Liver (tissue), 3 donors: ENCODE measurements around the gene CEP128.

Experiments used
- CTCF ChIP-seq: fragments of 150-350 bp; IDR thresholded peaks from 2 replicates; pipeline ENCODE4 v1.5.1; 2017; ENCODE audit warnings: improper control_type of control experiment, low read depth, low read length; ENCODE audit not compliant: missing input control
- FOXA1 ChIP-seq: IDR thresholded peaks from 2 replicates; pipeline ENCODE4 v1.6.1; 2016; ENCODE audit warnings: antibody characterized with exemption
- GABPA ChIP-seq, 2 donors: IDR thresholded peaks in 1 of 2; conservative IDR thresholded peaks in 1 of 2; 2 replicates each; pipeline ENCODE4 v1.6.1; 2016; ENCODE audit warnings: antibody characterized with exemption in 2 of 2, mild to moderate bottlenecking in 1 of 2, moderate library complexity in 1 of 2
- RAD21 ChIP-seq, 2 donors: IDR thresholded peaks; 2 replicates each; pipeline ENCODE4 v1.6.1; 2016; ENCODE audit warnings: antibody characterized with exemption in 2 of 2, mild to moderate bottlenecking in 2 of 2
- RXRA ChIP-seq, 2 donors: IDR thresholded peaks; 2 replicates each; pipeline ENCODE4 v1.6.1; 2017 to 2018; ENCODE audit warnings: antibody characterized with exemption in 2 of 2, mild to moderate bottlenecking in 1 of 2
- YY1 ChIP-seq: IDR thresholded peaks from 2 replicates; pipeline ENCODE4 v1.6.1; 2016; ENCODE audit warnings: antibody characterized with exemption, mild to moderate bottlenecking
- TF ChIP-seq, protein P1 (sequence below): IDR thresholded peaks from 2 replicates; pipeline ENCODE4 v1.6.1; 2016; ENCODE audit warnings: antibody characterized with exemption, mild to moderate bottlenecking
- donor health status: healthy.
- donor health status: healthy.

- TF ChIP-seq CTCF (no peak), YY1 (no peak), RAD21 (IDR thresholded peaks at IDR 0.05) (no peak), RXRA (IDR thresholded peaks at IDR 0.05) (no peak), GABPA (IDR thresholded peaks at IDR 0.05 in 1 of 2, conservative IDR thresholded peaks at IDR 0.05 in 1 of 2) (no peak), FOXA1 (no peak)
- TF ChIP-seq, protein P1, sequence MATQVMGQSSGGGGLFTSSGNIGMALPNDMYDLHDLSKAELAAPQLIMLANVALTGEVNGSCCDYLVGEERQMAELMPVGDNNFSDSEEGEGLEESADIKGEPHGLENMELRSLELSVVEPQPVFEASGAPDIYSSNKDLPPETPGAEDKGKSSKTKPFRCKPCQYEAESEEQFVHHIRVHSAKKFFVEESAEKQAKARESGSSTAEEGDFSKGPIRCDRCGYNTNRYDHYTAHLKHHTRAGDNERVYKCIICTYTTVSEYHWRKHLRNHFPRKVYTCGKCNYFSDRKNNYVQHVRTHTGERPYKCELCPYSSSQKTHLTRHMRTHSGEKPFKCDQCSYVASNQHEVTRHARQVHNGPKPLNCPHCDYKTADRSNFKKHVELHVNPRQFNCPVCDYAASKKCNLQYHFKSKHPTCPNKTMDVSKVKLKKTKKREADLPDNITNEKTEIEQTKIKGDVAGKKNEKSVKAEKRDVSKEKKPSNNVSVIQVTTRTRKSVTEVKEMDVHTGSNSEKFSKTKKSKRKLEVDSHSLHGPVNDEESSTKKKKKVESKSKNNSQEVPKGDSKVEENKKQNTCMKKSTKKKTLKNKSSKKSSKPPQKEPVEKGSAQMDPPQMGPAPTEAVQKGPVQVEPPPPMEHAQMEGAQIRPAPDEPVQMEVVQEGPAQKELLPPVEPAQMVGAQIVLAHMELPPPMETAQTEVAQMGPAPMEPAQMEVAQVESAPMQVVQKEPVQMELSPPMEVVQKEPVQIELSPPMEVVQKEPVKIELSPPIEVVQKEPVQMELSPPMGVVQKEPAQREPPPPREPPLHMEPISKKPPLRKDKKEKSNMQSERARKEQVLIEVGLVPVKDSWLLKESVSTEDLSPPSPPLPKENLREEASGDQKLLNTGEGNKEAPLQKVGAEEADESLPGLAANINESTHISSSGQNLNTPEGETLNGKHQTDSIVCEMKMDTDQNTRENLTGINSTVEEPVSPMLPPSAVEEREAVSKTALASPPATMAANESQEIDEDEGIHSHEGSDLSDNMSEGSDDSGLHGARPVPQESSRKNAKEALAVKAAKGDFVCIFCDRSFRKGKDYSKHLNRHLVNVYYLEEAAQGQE = no peak
These were observed 455.8 kb downstream of the CEP128 start for GRCh38 chr14:80485764-80486163.
